HL-60 (cell line): Measurements from ENCODE around the gene TRIM67.

Source experiments
- DNase-seq, 2 experiments: peaks; one replicate each; pipeline ENCODE4 v3.0.0-alpha.2; 2010 to 2020; ENCODE audit warnings: low read depth in 1 of 2, low spot score in 1 of 2
- H3K27ac ChIP-seq: fragments of 250-450 bp; sonication (Bioruptor Pico); replicated peaks from 2 replicates; pipeline ENCODE4 v1.5.1; 2020; ENCODE audit warnings: mild to moderate bottlenecking, moderate library complexity
- H3K27me3 ChIP-seq: fragments of 250-450 bp; sonication (Bioruptor Pico); 2 replicates; pipeline ENCODE4 v1.5.1; 2021; ENCODE audit warnings: mild to moderate bottlenecking, moderate library complexity; ENCODE audit not compliant: insufficient read depth, poor library complexity, severe bottlenecking
- H3K4me3 ChIP-seq: replicated peaks from 2 replicates; pipeline ENCODE4 v1.5.1; 2011; ENCODE audit warnings: mild to moderate bottlenecking, control low read depth, low read length; ENCODE audit not compliant: insufficient read depth
- CTCF ChIP-seq: IDR thresholded peaks from one replicate; pipeline ENCODE4 v1.5.1; 2011; ENCODE audit warnings: low read length, control low read depth, inconsistent platforms; ENCODE audit not compliant: insufficient read depth
- GABPA ChIP-seq: IDR thresholded peaks from 2 replicates; pipeline ENCODE4 v1.6.1; 2012; ENCODE audit warnings: low read depth
- POLR2AphosphoS5 ChIP-seq: IDR thresholded peaks from 2 replicates; pipeline ENCODE4 v1.6.1; 2012; ENCODE audit warnings: low read depth
- SPI1 ChIP-seq: IDR thresholded peaks from 2 replicates; pipeline ENCODE4 v1.6.1; 2012; ENCODE audit warnings: low read depth, mild to moderate bottlenecking, borderline replicate concordance
- TF ChIP-seq, protein P1 (sequence below): IDR thresholded peaks from 2 replicates; pipeline ENCODE4 v1.6.1; 2012; ENCODE audit warnings: low read depth; ENCODE audit not compliant: insufficient replicate concordance

Gene TRIM67

DNA sequence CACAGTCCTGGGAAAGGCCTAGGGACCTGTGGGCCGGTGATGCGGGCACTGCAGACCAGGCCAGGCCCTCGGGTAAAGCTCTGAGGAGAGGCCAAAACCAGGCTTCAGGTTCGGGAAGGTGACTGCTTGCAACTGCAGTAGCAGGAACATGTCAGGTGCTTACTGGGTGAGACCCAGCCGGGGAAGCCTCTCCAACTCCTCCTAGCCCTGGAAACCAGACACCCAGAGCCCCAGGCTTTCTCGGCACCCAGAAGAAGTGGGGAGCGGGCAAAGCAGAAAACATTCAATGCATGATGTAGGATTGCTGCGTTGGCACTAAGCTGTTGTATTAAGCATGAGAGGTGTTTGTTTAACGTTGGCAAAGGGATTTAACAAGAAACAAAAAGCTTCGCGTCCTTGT lies 58.9 kb downstream of the TRIM67 start:
- TF ChIP-seq CTCF, result no peak
- TF ChIP-seq, protein P1, sequence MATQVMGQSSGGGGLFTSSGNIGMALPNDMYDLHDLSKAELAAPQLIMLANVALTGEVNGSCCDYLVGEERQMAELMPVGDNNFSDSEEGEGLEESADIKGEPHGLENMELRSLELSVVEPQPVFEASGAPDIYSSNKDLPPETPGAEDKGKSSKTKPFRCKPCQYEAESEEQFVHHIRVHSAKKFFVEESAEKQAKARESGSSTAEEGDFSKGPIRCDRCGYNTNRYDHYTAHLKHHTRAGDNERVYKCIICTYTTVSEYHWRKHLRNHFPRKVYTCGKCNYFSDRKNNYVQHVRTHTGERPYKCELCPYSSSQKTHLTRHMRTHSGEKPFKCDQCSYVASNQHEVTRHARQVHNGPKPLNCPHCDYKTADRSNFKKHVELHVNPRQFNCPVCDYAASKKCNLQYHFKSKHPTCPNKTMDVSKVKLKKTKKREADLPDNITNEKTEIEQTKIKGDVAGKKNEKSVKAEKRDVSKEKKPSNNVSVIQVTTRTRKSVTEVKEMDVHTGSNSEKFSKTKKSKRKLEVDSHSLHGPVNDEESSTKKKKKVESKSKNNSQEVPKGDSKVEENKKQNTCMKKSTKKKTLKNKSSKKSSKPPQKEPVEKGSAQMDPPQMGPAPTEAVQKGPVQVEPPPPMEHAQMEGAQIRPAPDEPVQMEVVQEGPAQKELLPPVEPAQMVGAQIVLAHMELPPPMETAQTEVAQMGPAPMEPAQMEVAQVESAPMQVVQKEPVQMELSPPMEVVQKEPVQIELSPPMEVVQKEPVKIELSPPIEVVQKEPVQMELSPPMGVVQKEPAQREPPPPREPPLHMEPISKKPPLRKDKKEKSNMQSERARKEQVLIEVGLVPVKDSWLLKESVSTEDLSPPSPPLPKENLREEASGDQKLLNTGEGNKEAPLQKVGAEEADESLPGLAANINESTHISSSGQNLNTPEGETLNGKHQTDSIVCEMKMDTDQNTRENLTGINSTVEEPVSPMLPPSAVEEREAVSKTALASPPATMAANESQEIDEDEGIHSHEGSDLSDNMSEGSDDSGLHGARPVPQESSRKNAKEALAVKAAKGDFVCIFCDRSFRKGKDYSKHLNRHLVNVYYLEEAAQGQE, result no peak
- DNase-seq, result no peak

GRCh38 chr1:231226156-231226555 lies 64.3 kb downstream of the TRIM67 start:
- TF ChIP-seq CTCF (no peak), POLR2AphosphoS5 (no peak)
- Histone ChIP-seq H3K27ac (no peak overlapping the region), H3K4me3 (no peak overlapping the region), H3K27me3 (no peaks in the 10 kb centered on the region)
- DNase-seq, result no peak

More for the DNA sequence above, 58.9 kb downstream of the TRIM67 start:
- H3K4me3 ChIP-seq, result no peak overlapping the region
- no peak overlapping the region for H3K27ac ChIP-seq
- H3K27me3 ChIP-seq, result no peaks in the 10 kb centered on the region

DNA sequence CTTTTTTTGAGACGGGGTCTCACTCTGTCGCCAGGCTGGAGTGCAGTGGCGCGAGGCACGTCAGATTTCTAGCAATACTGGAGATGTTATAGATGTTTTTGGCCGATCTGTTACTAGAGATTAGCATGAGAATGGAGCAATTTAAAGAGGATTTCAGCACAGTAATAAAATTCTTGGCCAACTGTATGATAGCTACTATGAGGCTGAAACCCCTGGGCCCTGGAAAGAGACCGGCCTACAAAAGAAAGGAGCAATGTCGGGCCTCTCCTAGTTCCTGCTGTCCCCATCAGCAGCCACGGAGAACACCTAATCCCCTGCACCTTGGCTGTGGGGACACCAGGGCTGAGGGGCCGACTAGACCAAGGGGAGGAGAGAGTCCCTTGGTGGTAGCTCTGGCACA lies 69.7 kb downstream of the TRIM67 start:
- Histone ChIP-seq H3K27ac (no peak overlapping the region), H3K4me3 (no peak overlapping the region), H3K27me3 (no peaks in the 10 kb centered on the region)
- no peak for DNase-seq
- no peak for TF ChIP-seq GABPA

DNA sequence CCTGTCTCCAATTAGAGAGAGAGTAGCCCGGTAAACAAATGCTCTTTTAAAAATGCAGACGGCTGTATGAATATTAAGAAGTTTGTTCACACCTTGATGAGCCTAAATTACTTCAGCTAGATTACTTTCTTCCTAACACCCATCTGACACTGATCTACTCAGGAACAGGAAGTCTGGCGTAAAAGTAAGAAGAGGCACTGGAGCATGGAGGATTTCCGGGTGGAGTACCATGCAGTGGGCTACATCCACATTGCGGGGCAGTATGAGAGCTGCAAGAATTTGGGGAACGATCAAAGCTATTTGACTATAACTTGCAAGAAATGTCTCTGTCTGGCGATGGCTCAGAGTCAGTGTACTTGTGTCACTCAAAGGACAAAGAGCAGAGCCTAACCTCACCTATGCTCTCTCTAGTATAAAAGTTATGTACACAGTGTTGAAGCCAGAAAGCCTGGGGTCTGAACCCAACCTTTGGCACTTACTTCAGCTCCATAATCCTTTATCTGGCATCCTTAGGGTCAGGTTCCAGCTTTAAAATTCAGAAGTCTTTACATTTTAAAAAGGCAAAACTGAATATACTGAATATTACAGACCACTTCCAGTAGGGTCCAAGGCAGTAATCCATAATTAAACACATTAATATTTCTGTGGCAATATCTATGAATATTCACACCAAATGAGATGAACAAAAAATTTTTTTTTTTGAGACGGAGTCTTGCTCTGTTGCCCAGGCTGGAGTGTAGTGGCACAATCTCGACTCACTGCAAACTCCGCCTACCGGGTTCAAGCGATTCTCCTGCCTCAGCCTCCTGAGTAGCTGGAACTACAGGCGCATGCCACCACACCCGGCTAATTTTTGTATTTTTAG lies 71.2 kb downstream of the TRIM67 start:
- Histone ChIP-seq H3K27me3 (no peaks in the 10 kb centered on the region), H3K4me3 (no peak overlapping the region), H3K27ac (no peak overlapping the region)
- no peak for TF ChIP-seq POLR2AphosphoS5
- no peak for TF ChIP-seq CTCF
- TF ChIP-seq, protein P1, result no peak
- TF ChIP-seq SPI1, result no peak
- no peak for TF ChIP-seq GABPA
- DNase-seq, result no peak
